ENCODE results near the gene PSENEN. TPM values are rescaled to one million over a fixed set of nuclear protein-coding genes. Genes with fewer than 3 reads are reported as not detected.

The PSENEN gene
- total and polyA plus RNA-seq, 2 experiments from 2014 or later, result 20.6 to 175 TPM

DNA sequence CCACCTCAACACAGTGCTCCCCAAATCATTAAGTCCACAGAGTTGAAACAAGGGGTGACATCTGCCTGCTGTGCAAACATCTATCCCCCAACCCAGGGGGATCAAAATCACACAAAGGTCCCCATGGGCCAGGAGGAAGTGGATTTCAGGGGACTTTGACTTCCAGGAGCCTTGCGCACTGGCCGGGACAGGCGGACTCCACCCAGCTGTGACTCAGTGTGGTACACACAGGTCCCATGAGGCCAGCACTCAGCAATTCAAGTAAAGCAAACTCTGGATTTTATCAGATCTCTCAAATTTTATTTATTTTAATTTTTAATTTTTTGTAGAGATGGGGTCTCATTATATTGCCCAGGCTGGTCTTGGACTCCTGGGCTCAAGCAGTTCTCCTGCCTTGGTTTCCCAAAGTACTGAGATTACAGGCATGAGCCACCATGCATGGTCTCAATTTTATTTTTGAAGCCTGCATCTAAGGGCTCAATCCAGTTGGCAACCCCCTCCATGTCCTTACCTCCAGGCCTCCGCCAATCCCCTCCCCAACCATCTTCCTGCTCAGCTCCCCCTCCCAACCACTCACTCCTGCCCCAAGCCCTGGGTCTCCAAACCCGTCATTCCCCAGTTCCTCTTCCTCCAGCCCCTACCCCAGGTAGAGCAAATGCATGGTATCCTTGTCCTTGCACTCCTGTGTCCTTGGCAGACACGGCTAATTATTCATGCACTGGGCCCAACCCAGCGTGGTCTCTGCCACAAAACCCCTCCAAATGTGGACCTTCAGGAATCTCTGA lies 48.1 kb downstream of the PSENEN start:
- Mint-ChIP-seq H3K9me3 (no peaks in the 10 kb centered on the region; the same call in 2 of the 3 replicates), H3K4me1 (peaks cover 11% of the 10 kb centered on the region), H3K36me3 (ENCODE audit: low read depth) (no peaks in the 10 kb centered on the region), H3K27ac (no peak overlapping the region), H3K4me3 (no peak overlapping the region), H3K27me3 (ENCODE audit: insufficient read depth, low read depth, poor library complexity) (peaks cover 33% of the 10 kb centered on the region)
- DNase-seq (ENCODE audit: low spot score), result no peak
- Histone ChIP-seq H3F3A (replicated peaks; ENCODE audit: low read depth) (0 out of 2 replicates have a peak, but pooled peaks cover 5% of the 10 kb centered on the region), H3K79me2 (replicated peaks; ENCODE audit: insufficient read depth) (no peaks in the 10 kb centered on the region), H3K27me3 (ENCODE audit: insufficient read depth) (peaks cover 37% of the 10 kb centered on the region), H3K4me2 (no peak overlapping the region), H3K36me3 (ENCODE audit: insufficient read depth) (no peaks in the 10 kb centered on the region), H2AFZ (no peak overlapping the region), H3K4me1 (ENCODE audit: insufficient read depth) (peaks cover 10% of the 10 kb centered on the region; the same call in 1 of the 2 replicates), H4K20me1 (replicated peaks; ENCODE audit: insufficient read depth) (no peaks in the 10 kb centered on the region), H3K27ac (ENCODE audit: low read depth) (no peak overlapping the region), H3K9me2 (ENCODE audit: insufficient read depth) (no peaks in the 10 kb centered on the region), H3K4me3 (no peak overlapping the region)
- TF ChIP-seq CTCF (conservative IDR thresholded peaks at IDR 0.05; ENCODE audit: low read depth in 2 of 2) (no peak), NANOG (IDR thresholded peaks at IDR 0.05; ENCODE audit: borderline replicate concordance) (no peak), CREB1 (CRISPR knock-in tag; IDR thresholded peaks at IDR 0.05; ENCODE audit: low read depth) (no peak), ZNF331 (CRISPR knock-in tag; IDR thresholded peaks at IDR 0.05; ENCODE audit: low read depth) (no peak), REST (IDR thresholded peaks at IDR 0.05; ENCODE audit: unreplicated experiment) (no peak), POLR2AphosphoS5 (IDR thresholded peaks at IDR 0.05; ENCODE audit: low read depth) (no peak), ZNF114 (CRISPR knock-in tag; IDR thresholded peaks at IDR 0.05) (no peak), STAT1 (IDR thresholded peaks at IDR 0.05; ENCODE audit: unreplicated experiment) (no peak), JUNB (IDR thresholded peaks at IDR 0.05; ENCODE audit: unreplicated experiment) (no peak), EZH2phosphoT487 (IDR thresholded peaks at IDR 0.05; ENCODE audit: unreplicated experiment) (no peak), EZH2 (IDR thresholded peaks at IDR 0.05; ENCODE audit: low read depth, unreplicated experiment) (no peak)
- TF ChIP-seq, protein P1, sequence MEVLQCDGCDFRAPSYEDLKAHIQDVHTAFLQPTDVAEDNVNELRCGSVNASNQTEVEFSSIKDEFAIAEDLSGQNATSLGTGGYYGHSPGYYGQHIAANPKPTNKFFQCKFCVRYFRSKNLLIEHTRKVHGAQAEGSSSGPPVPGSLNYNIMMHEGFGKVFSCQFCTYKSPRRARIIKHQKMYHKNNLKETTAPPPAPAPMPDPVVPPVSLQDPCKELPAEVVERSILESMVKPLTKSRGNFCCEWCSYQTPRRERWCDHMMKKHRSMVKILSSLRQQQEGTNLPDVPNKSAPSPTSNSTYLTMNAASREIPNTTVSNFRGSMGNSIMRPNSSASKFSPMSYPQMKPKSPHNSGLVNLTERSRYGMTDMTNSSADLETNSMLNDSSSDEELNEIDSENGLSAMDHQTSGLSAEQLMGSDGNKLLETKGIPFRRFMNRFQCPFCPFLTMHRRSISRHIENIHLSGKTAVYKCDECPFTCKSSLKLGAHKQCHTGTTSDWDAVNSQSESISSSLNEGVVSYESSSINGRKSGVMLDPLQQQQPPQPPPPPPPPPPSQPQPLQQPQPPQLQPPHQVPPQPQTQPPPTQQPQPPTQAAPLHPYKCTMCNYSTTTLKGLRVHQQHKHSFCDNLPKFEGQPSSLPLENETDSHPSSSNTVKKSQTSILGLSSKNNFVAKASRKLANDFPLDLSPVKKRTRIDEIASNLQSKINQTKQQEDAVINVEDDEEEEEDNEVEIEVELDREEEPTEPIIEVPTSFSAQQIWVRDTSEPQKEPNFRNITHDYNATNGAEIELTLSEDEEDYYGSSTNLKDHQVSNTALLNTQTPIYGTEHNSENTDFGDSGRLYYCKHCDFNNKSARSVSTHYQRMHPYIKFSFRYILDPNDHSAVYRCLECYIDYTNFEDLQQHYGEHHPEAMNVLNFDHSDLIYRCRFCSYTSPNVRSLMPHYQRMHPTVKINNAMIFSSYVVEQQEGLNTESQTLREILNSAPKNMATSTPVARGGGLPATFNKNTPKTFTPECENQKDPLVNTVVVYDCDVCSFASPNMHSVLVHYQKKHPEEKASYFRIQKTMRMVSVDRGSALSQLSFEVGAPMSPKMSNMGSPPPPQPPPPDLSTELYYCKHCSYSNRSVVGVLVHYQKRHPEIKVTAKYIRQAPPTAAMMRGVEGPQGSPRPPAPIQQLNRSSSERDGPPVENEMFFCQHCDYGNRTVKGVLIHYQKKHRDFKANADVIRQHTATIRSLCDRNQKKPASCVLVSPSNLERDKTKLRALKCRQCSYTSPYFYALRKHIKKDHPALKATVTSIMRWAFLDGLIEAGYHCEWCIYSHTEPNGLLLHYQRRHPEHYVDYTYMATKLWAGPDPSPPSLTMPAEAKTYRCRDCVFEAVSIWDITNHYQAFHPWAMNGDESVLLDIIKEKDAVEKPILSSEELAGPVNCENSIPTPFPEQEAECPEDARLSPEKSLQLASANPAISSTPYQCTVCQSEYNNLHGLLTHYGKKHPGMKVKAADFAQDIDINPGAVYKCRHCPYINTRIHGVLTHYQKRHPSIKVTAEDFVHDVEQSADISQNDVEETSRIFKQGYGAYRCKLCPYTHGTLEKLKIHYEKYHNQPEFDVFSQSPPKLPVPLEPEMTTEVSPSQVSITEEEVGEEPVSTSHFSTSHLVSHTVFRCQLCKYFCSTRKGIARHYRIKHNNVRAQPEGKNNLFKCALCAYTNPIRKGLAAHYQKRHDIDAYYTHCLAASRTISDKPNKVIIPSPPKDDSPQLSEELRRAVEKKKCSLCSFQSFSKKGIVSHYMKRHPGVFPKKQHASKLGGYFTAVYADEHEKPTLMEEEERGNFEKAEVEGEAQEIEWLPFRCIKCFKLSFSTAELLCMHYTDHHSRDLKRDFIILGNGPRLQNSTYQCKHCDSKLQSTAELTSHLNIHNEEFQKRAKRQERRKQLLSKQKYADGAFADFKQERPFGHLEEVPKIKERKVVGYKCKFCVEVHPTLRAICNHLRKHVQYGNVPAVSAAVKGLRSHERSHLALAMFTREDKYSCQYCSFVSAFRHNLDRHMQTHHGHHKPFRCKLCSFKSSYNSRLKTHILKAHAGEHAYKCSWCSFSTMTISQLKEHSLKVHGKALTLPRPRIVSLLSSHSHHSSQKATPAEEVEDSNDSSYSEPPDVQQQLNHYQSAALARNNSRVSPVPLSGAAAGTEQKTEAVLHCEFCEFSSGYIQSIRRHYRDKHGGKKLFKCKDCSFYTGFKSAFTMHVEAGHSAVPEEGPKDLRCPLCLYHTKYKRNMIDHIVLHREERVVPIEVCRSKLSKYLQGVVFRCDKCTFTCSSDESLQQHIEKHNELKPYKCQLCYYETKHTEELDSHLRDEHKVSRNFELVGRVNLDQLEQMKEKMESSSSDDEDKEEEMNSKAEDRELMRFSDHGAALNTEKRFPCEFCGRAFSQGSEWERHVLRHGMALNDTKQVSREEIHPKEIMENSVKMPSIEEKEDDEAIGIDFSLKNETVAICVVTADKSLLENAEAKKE (CRISPR knock-in tag; IDR thresholded peaks at IDR 0.05), result no peak
- TF ChIP-seq, protein P2, sequence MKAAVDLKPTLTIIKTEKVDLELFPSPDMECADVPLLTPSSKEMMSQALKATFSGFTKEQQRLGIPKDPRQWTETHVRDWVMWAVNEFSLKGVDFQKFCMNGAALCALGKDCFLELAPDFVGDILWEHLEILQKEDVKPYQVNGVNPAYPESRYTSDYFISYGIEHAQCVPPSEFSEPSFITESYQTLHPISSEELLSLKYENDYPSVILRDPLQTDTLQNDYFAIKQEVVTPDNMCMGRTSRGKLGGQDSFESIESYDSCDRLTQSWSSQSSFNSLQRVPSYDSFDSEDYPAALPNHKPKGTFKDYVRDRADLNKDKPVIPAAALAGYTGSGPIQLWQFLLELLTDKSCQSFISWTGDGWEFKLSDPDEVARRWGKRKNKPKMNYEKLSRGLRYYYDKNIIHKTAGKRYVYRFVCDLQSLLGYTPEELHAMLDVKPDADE (IDR thresholded peaks at IDR 0.05), result no peak
- ATAC-seq, result no peak

Measured in GM23338 (cell line).